Bronchial epithelial cell (primary cell): Measurements from ENCODE around the gene LRRC4C. TPM values are rescaled to one million over a fixed set of nuclear protein-coding genes. Genes with fewer than 3 reads are reported as not detected.

Source experiments
- DNase-seq: peaks from one replicate; pipeline ENCODE4 v3.0.0-alpha.2; 2010; ENCODE audit warnings: low read depth
- FAIRE-seq: peaks from 2 replicates; lab custom pipeline; 2011; peaks lifted over from hg19 to GRCh38; lab: Jason Lieb, UNC
- H3K27me3 ChIP-seq: 2 replicates; pipeline ENCODE4 v1.5.1; 2011; ENCODE audit warnings: low read length; ENCODE audit not compliant: control insufficient read depth, insufficient read depth
- H3K36me3 ChIP-seq: 2 replicates; pipeline ENCODE4 v1.5.1; 2011; ENCODE audit warnings: low read length; ENCODE audit not compliant: control insufficient read depth, insufficient read depth
- H3K4me3 ChIP-seq: 2 replicates; pipeline ENCODE4 v1.5.1; 2011; ENCODE audit warnings: mild to moderate bottlenecking, low read depth, low read length, control low read depth
- CTCF ChIP-seq: IDR thresholded peaks from 2 replicates; pipeline ENCODE4 v1.5.1; 2011; ENCODE audit warnings: mild to moderate bottlenecking, moderate library complexity, low read length, control low read depth, inconsistent platforms; ENCODE audit not compliant: insufficient read depth, severe bottlenecking
- total RNA-seq: library from RNA; depleted of rRNA; stranded (reverse); fragments of >200 nt; gene quantifications from 2 replicates; pipeline ENCODE4 v1.2.1, GENCODE V29; 2014

LRRC4C gene
- total RNA-seq, 1 donor from 2014 or later, result not detected

- DNase-seq, result no peak
- no peak overlapping the region for H3K4me3 ChIP-seq
Measured at GRCh38 chr11:40513281-40513680, 946.2 kb downstream of the LRRC4C start.

GRCh38 chr11:40508303-40508702 is 951.1 kb downstream of the LRRC4C start:
- Histone ChIP-seq H3K27me3 (no peaks in the 10 kb centered on the region), H3K4me3 (no peak overlapping the region), H3K36me3 (no peaks in the 10 kb centered on the region)
- FAIRE-seq, result no peak
- TF ChIP-seq CTCF, result no peak
- DNase-seq, result no peak

More at GRCh38 chr11:40513281-40513680, 946.2 kb downstream of the LRRC4C start:
- H3K27me3 ChIP-seq, result no peaks in the 10 kb centered on the region
- TF ChIP-seq CTCF, result no peak
- FAIRE-seq, result no peak
- no peaks in the 10 kb centered on the region for H3K36me3 ChIP-seq

- Histone ChIP-seq H3K36me3 (no peaks in the 10 kb centered on the region), H3K4me3 (no peak overlapping the region), H3K27me3 (no peaks in the 10 kb centered on the region)
- FAIRE-seq (no peak), DNase-seq (no peak)
- TF ChIP-seq CTCF, result no peak
Measured at GRCh38 chr11:40506226-40506625, 953.2 kb downstream of the LRRC4C start.

GRCh38 chr11:40491341-40491740 is 968.1 kb downstream of the LRRC4C start:
- Histone ChIP-seq H3K27me3 (no peaks in the 10 kb centered on the region), H3K4me3 (no peak overlapping the region), H3K36me3 (no peaks in the 10 kb centered on the region)
- TF ChIP-seq CTCF, result no peak
- FAIRE-seq (no peak), DNase-seq (no peak)

GRCh38 chr11:40467771-40468170 is 991.7 kb downstream of the LRRC4C start:
- no peak for TF ChIP-seq CTCF
- no peak for FAIRE-seq

GRCh38 chr11:40445391-40445790 is 1014.1 kb downstream of the LRRC4C start:
- TF ChIP-seq CTCF, result no peak
- no peak for FAIRE-seq

More at GRCh38 chr11:40467771-40468170, 991.7 kb downstream of the LRRC4C start:
- Histone ChIP-seq H3K4me3 (no peak overlapping the region), H3K27me3 (no peaks in the 10 kb centered on the region), H3K36me3 (no peaks in the 10 kb centered on the region)
- no peak for DNase-seq

More at GRCh38 chr11:40445391-40445790, 1014.1 kb downstream of the LRRC4C start:
- no peak for DNase-seq
- Histone ChIP-seq H3K4me3 (no peak overlapping the region), H3K36me3 (no peaks in the 10 kb centered on the region), H3K27me3 (no peaks in the 10 kb centered on the region)
